ENCODE measurements around the gene CTNNBL1. TPM values are rescaled to one million over a fixed set of nuclear protein-coding genes. Genes with fewer than 3 reads are reported as not detected.

CTNNBL1 gene
- total RNA-seq, 1 donor from 2014 or later: 67.0 TPM

DNA sequence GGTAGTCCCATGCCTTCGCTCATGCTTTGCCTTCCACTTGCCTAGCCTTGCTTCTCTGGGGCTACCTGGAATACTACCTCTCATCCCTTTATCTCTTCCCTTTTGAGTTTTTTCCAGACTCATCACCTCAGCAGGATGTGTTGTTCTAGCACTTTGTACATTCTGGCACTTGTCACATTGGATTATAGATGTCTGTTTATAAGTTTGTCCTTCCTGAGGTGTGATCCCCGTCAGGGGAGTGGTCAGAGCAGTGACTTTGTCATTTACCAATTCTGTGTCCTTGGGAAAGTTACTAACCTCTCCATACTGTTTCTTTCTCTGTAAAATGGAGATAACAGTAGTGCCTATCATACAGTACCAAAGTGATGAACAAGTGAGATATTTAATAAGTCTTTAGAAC, 66.5 kb downstream of the CTNNBL1 start:
- Mint-ChIP-seq H3K4me1 (ENCODE audit: low read depth, unreplicated experiment) (peaks cover 14% of the 10 kb centered on the region), H3K4me3 (ENCODE audit: unreplicated experiment) (no peak overlapping the region), H3K27me3 (ENCODE audit: low read depth, unreplicated experiment) (no peaks in the 10 kb centered on the region), H3K9me3 (ENCODE audit: unreplicated experiment) (no peaks in the 10 kb centered on the region), H3K27ac (ENCODE audit: unreplicated experiment) (no peak overlapping the region), H3K36me3 (ENCODE audit: low read depth, unreplicated experiment) (peaks cover 8% of the 10 kb centered on the region)
- H3K4me1 ChIP-seq (ENCODE audit: insufficient read depth, low read length): no peaks in the 10 kb centered on the region
- no peak overlapping the region for H3K4me3 ChIP-seq (ENCODE audit: insufficient read depth, low read depth, low read length)
- H3K9me3 ChIP-seq (ENCODE audit: insufficient read depth, low read depth, low read length): no peaks in the 10 kb centered on the region
- H2AFZ ChIP-seq (ENCODE audit: low read depth, low read length): no peak overlapping the region
- peaks cover 4% of the 10 kb centered on the region for H3K36me3 ChIP-seq (ENCODE audit: insufficient read depth, low read length)
- H3K27ac ChIP-seq (ENCODE audit: low read depth, low read length): no peak overlapping the region
- DNase-seq (ENCODE audit: low read depth): no peak
- no peaks in the 10 kb centered on the region for H3K27me3 ChIP-seq (ENCODE audit: insufficient read depth, low read length)
- no peak for FAIRE-seq
- H4K20me1 ChIP-seq (ENCODE audit: insufficient read depth, low read length): peaks cover 17% of the 10 kb centered on the region
- no peaks in the 10 kb centered on the region for H3K79me2 ChIP-seq (ENCODE audit: insufficient read depth, low read length)
- H3K4me2 ChIP-seq (ENCODE audit: low read length): no peak overlapping the region
- no peak overlapping the region for H3K9ac ChIP-seq (ENCODE audit: low read length)
- no peak for TF ChIP-seq CTCF (IDR thresholded peaks at IDR 0.05; ENCODE audit: insufficient read depth, low read depth, low read length)
- no peak for TF ChIP-seq EZH2 (IDR thresholded peaks at IDR 0.05; ENCODE audit: insufficient read depth, low read length)

GRCh38 chr20:37762716-37763485, 69.1 kb downstream of the CTNNBL1 start:
- FAIRE-seq (no peak), DNase-seq (ENCODE audit: low read depth) (no peak)
- no peaks in the 10 kb centered on the region for H3K36me3 ChIP-seq (ENCODE audit: insufficient read depth, low read length)
- no peak overlapping the region for H3K27ac ChIP-seq (ENCODE audit: low read depth, low read length)
- no peak overlapping the region for H2AFZ ChIP-seq (ENCODE audit: low read depth, low read length)
- H3K36me3 Mint-ChIP-seq (ENCODE audit: low read depth, unreplicated experiment): peaks cover 5% of the 10 kb centered on the region
- H3K9ac ChIP-seq (ENCODE audit: low read length): no peak overlapping the region
- H3K4me1 ChIP-seq (ENCODE audit: insufficient read depth, low read length): no peaks in the 10 kb centered on the region
- peaks cover 13% of the 10 kb centered on the region for H4K20me1 ChIP-seq (ENCODE audit: insufficient read depth, low read length)
- no peak overlapping the region for H3K4me3 ChIP-seq (ENCODE audit: insufficient read depth, low read depth, low read length)
- H3K4me2 ChIP-seq (ENCODE audit: low read length): no peak overlapping the region
- no peak overlapping the region for H3K4me3 Mint-ChIP-seq (ENCODE audit: unreplicated experiment)
- H3K9me3 Mint-ChIP-seq (ENCODE audit: unreplicated experiment): no peaks in the 10 kb centered on the region
- H3K27ac Mint-ChIP-seq (ENCODE audit: unreplicated experiment): no peak overlapping the region
- TF ChIP-seq EZH2 (IDR thresholded peaks at IDR 0.05; ENCODE audit: insufficient read depth, low read length) (no peak), CTCF (IDR thresholded peaks at IDR 0.05; ENCODE audit: insufficient read depth, low read depth, low read length) (no peak)
- no peaks in the 10 kb centered on the region for H3K27me3 ChIP-seq (ENCODE audit: insufficient read depth, low read length)
- no peaks in the 10 kb centered on the region for H3K79me2 ChIP-seq (ENCODE audit: insufficient read depth, low read length)
- no peaks in the 10 kb centered on the region for H3K27me3 Mint-ChIP-seq (ENCODE audit: low read depth, unreplicated experiment)
- H3K9me3 ChIP-seq (ENCODE audit: insufficient read depth, low read depth, low read length): no peaks in the 10 kb centered on the region
- peaks cover 5% of the 10 kb centered on the region for H3K4me1 Mint-ChIP-seq (ENCODE audit: low read depth, unreplicated experiment)

GRCh38 chr20:37764333-37764935, 70.6 kb downstream of the CTNNBL1 start:
- FAIRE-seq: no peak
- Histone ChIP-seq H3K36me3 (ENCODE audit: insufficient read depth, low read length) (no peaks in the 10 kb centered on the region), H3K9ac (ENCODE audit: low read length) (no peak overlapping the region), H3K79me2 (ENCODE audit: insufficient read depth, low read length) (no peaks in the 10 kb centered on the region), H2AFZ (ENCODE audit: low read depth, low read length) (no peak overlapping the region), H3K27ac (ENCODE audit: low read depth, low read length) (no peak overlapping the region), H3K4me1 (ENCODE audit: insufficient read depth, low read length) (no peaks in the 10 kb centered on the region), H3K4me2 (ENCODE audit: low read length) (no peak overlapping the region), H3K27me3 (ENCODE audit: insufficient read depth, low read length) (no peaks in the 10 kb centered on the region), H3K9me3 (ENCODE audit: insufficient read depth, low read depth, low read length) (no peaks in the 10 kb centered on the region), H3K4me3 (ENCODE audit: insufficient read depth, low read depth, low read length) (no peak overlapping the region), H4K20me1 (ENCODE audit: insufficient read depth, low read length) (peaks cover 13% of the 10 kb centered on the region)
- no peak for DNase-seq (ENCODE audit: low read depth)
- Mint-ChIP-seq H3K9me3 (ENCODE audit: unreplicated experiment) (no peaks in the 10 kb centered on the region), H3K27me3 (ENCODE audit: low read depth, unreplicated experiment) (no peaks in the 10 kb centered on the region), H3K27ac (ENCODE audit: unreplicated experiment) (no peak overlapping the region), H3K4me3 (ENCODE audit: unreplicated experiment) (no peak overlapping the region), H3K36me3 (ENCODE audit: low read depth, unreplicated experiment) (peaks cover 10% of the 10 kb centered on the region), H3K4me1 (ENCODE audit: low read depth, unreplicated experiment) (peaks cover 5% of the 10 kb centered on the region)
- no peak for TF ChIP-seq EZH2 (IDR thresholded peaks at IDR 0.05; ENCODE audit: insufficient read depth, low read length)
